Thyroid gland (tissue), 4 donors: ENCODE data around the gene UBL7. TPM values are rescaled to one million over a fixed set of nuclear protein-coding genes. Genes with fewer than 3 reads are reported as not detected.

Source experiments
- DNase-seq, 2 donors: peaks; one replicate each; pipeline ENCODE4 v3.0.0-alpha.2; 2019
- H3K27ac ChIP-seq, 3 donors: fragments of 200-600 bp; sonication (generic); 1 replicate in 2 of 3; 2 replicates in 1 of 3; pipeline ENCODE4 v1.5.1; 2016 to 2019; ENCODE audit warnings: mild to moderate bottlenecking in 1 of 3, moderate library complexity in 1 of 3
- H3K27me3 ChIP-seq: fragments of 200-600 bp; sonication (generic); one replicate; pipeline ENCODE4 v1.5.1; 2019
- H3K36me3 ChIP-seq, 2 donors: fragments of 200-600 bp; sonication (generic); one replicate each; pipeline ENCODE4 v1.5.1; 2016 to 2019
- H3K4me1 ChIP-seq, 2 donors: fragments of 200-600 bp; sonication (generic); one replicate each; pipeline ENCODE4 v1.5.1; 2017 to 2019
- H3K4me3 ChIP-seq, 3 donors: fragments of 200-600 bp; sonication (generic); replicated peaks in 1 of 3; 1 replicate in 2 of 3; 2 replicates in 1 of 3; pipeline ENCODE4 v1.5.1; 2016; ENCODE audit warnings: mild to moderate bottlenecking in 1 of 3
- H3K9me3 ChIP-seq: fragments of 200-600 bp; sonication (generic); one replicate; pipeline ENCODE4 v1.5.1; 2017
- CTCF ChIP-seq, 6 experiments: fragments of 200-600 bp in 3 of 6; fragments of 450-650 bp in 3 of 6; sonication (generic) in 3 of 6; IDR thresholded peaks; one replicate each; pipeline ENCODE4 v1.5.1; 2016 to 2019; ENCODE audit warnings: antibody characterized with exemption in 6 of 6, mild to moderate bottlenecking in 2 of 6, inconsistent platforms in 1 of 6, moderate library complexity in 1 of 6
- POLR2A ChIP-seq, 2 donors: fragments of 450-650 bp; IDR thresholded peaks; one replicate each; pipeline ENCODE4 v1.6.1; 2017; ENCODE audit warnings: antibody characterized with exemption in 2 of 2, mild to moderate bottlenecking in 2 of 2, moderate library complexity in 1 of 2
- WGBS, 2 donors: methylation state at CpG; one replicate each; pipeline ENCODE4 v1.1.5; 2017; 5-methylcytosine and 5-hydroxymethylcytosine counted together
- intact Hi-C: fragments of 100-400 bp; cut with DNase I; formaldehyde crosslinking; loops from one replicate; pipeline ENCODE4 v1.15.1; 2023
- total RNA-seq, 4 donors: library from RNA; depleted of rRNA; stranded (reverse); fragments of >200 nt; gene quantifications; one replicate each; pipeline ENCODE4 v1.2.3, GENCODE V29; 2016

The UBL7 gene
- total RNA-seq, 4 donors from 2014 or later: 60.3 to 103 (median 69.6) TPM

GRCh38 chr15:74438721-74439316, 22.1 kb downstream of the UBL7 start:
- intact Hi-C loops: loop anchor here (2.0 kb wide), 2 partner anchors 56 to 64 kb away; no protein-coding TSS in a partner anchor
- H3K36me3 ChIP-seq: no peaks in the 10 kb centered on the region
- DNase-seq: peak; percentile 71 to 76
- no peaks in the 10 kb centered on the region for H3K9me3 ChIP-seq
- no peak overlapping the region for H3K27ac ChIP-seq
- no peak overlapping the region for H3K4me3 ChIP-seq
- 0% methylated on average over 2 of the region's 2 CpGs for WGBS, 2 donors
- peaks cover 0 to 13% of the 10 kb centered on the region in 2 donors for H3K4me1 ChIP-seq
- no peak for TF ChIP-seq POLR2A (IDR thresholded peaks at IDR 0.05)
- TF ChIP-seq CTCF (IDR thresholded peaks at IDR 0.05): peak; percentile 53 to 89 (median 76)
- no peaks in the 10 kb centered on the region for H3K27me3 ChIP-seq

GRCh38 chr15:74438206-74438605, 22.8 kb downstream of the UBL7 start:
- Histone ChIP-seq H3K27me3 (no peaks in the 10 kb centered on the region), H3K4me3 (no peak overlapping the region), H3K9me3 (no peaks in the 10 kb centered on the region), H3K27ac (no peak overlapping the region), H3K4me1 (peaks cover 0 to 13% of the 10 kb centered on the region in 2 donors), H3K36me3 (no peaks in the 10 kb centered on the region)
- TF ChIP-seq CTCF (IDR thresholded peaks at IDR 0.05): no peak
- no peak for TF ChIP-seq POLR2A (IDR thresholded peaks at IDR 0.05)
- intact Hi-C loops: loop anchor here (2.0 kb wide), 2 partner anchors 55 to 63 kb away; no protein-coding TSS in a partner anchor
- no peak for DNase-seq
- 58 to 62% methylated on average over 2 of the region's 2 CpGs for WGBS, 2 donors

- H3K27me3 ChIP-seq: no peaks in the 10 kb centered on the region
- H3K9me3 ChIP-seq: no peaks in the 10 kb centered on the region
- intact Hi-C loops: no loop called here
- 65 to 83% methylated on average over 10 to 16 of the region's 16 CpGs for WGBS, 2 donors
- TF ChIP-seq POLR2A (IDR thresholded peaks at IDR 0.05) (no peak), CTCF (IDR thresholded peaks at IDR 0.05) (no peak)
- peaks cover 0 to 17% of the 10 kb centered on the region in 2 donors for H3K4me1 ChIP-seq
- no peak for DNase-seq
- H3K36me3 ChIP-seq: no peaks in the 10 kb centered on the region
- peak overlapping the region in 1 of 3 donors; percentile 56 for H3K4me3 ChIP-seq
- no peak overlapping the region for H3K27ac ChIP-seq
These were observed 26.5 kb downstream of the UBL7 start for GRCh38 chr15:74434263-74435136.

GRCh38 chr15:74433592-74434262, 27.2 kb downstream of the UBL7 start, which contains the start of gene SEMA7A:
TSS of gene SEMA7A (minus strand) at chr15:74433958. CDS start at chr15:74433918, 40 bp downstream.
- Histone ChIP-seq H3K9me3 (no peaks in the 10 kb centered on the region), H3K36me3 (no peaks in the 10 kb centered on the region), H3K27me3 (no peaks in the 10 kb centered on the region), H3K4me3 (peak within 1 kb of the TSS; percentile 37 to 56 (median 42)), H3K4me1 (peaks cover 0 to 17% of the 10 kb centered on the region in 2 donors), H3K27ac (no peak within 1 kb of the TSS)
- intact Hi-C loops: no loop called here
- TF ChIP-seq CTCF (IDR thresholded peaks at IDR 0.05): no peak
- TF ChIP-seq POLR2A (IDR thresholded peaks at IDR 0.05): peak in 1 of 2 donors; percentile 68
- WGBS, 2 donors: 8% methylated on average over 16 of the region's 75 CpGs; no CpG with 5 or more reads in 1 of the 2 donors
- peak; percentile 74 to 77 for DNase-seq
